ENCODE data around the gene ALLC.

- no peak for TF ChIP-seq CTCF (IDR thresholded peaks at IDR 0.05)
- no peak for TF ChIP-seq POLR2A (IDR thresholded peaks at IDR 0.05)
- no peak for TF ChIP-seq POLR2AphosphoS5 (IDR thresholded peaks at IDR 0.05)
Measured at GRCh38 chr2:3677436-3677835, 19.4 kb downstream of the ALLC start.

All from prostate gland (tissue), 2 donors.